ENCODE measurements around the gene ZRSR2. TPM values are rescaled to one million over a fixed set of nuclear protein-coding genes. Genes with fewer than 3 reads are reported as not detected.
"Not testable (repeated sequence)": the region's sequence is repeated elsewhere in the genome, so short reads cannot be mapped to it uniquely, and the experiment has no call there.

The ZRSR2 gene
- total and polyA plus RNA-seq, 7 donors: 7.4 to 22.2 (median 10.7) TPM

DNA sequence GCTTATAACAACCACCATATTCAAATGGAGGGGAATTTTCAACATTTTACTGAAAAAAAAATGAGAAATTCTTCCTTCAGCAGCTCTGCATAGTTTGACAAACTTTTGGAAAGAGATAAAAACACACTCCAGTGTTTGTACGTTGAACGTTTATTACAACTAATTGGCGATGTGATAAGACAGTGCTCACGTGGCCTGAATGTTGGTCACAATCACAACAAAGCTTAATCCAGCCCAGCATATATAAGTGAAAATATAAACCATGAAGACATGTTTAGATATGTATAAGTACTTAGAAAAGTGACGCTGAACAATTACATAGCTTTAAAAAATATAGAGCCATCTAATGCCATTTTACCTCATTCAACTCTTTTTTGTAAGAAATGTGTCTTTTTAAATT, 35.7 kb downstream of the ZRSR2 start:
- Histone ChIP-seq H3K4me3 (no peak overlapping the region), H3K4me1 (no peaks in the 10 kb centered on the region), H3K36me3 (ENCODE audit: insufficient read depth in 1 of 2, low read depth in 1 of 2) (peaks cover 0 to 63% of the 10 kb centered on the region in 2 donors), H3K9me3 (no peaks in the 10 kb centered on the region), H3K27me3 (ENCODE audit: insufficient read depth in 3 of 3, low read length in 2 of 3) (no peaks in the 10 kb centered on the region), H3K27ac (no peak overlapping the region)
- DNase-seq (no peak), ATAC-seq (no peak)
- intact Hi-C loops (cut with DNase I): no loop called here
- TF ChIP-seq, protein P1, sequence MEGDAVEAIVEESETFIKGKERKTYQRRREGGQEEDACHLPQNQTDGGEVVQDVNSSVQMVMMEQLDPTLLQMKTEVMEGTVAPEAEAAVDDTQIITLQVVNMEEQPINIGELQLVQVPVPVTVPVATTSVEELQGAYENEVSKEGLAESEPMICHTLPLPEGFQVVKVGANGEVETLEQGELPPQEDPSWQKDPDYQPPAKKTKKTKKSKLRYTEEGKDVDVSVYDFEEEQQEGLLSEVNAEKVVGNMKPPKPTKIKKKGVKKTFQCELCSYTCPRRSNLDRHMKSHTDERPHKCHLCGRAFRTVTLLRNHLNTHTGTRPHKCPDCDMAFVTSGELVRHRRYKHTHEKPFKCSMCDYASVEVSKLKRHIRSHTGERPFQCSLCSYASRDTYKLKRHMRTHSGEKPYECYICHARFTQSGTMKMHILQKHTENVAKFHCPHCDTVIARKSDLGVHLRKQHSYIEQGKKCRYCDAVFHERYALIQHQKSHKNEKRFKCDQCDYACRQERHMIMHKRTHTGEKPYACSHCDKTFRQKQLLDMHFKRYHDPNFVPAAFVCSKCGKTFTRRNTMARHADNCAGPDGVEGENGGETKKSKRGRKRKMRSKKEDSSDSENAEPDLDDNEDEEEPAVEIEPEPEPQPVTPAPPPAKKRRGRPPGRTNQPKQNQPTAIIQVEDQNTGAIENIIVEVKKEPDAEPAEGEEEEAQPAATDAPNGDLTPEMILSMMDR (IDR thresholded peaks at IDR 0.05): no peak
- WGBS, 3 donors: 86 to 93% (median 92%) methylated on average over 5 of the region's 5 CpGs

DNA sequence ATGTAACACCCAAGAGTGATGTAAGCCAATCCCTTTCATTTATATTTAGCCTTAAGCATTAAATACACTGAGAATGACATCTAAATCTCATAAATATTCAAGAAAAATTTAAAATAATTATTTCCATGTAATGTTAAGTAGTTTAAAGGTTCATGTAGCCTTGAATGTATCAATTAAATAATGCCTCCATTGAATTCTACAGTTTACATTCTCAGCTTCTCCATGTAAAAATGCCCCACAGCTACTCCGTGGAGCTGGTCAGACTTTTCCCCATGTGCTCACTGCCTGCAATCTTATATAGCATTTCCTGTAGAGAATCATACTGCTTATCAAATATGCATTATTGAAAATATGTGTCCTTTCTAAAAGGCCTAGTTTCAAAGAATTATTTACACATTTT, 38.9 kb downstream of the ZRSR2 start:
- ATAC-seq (no peak), DNase-seq (no peak)
- TF ChIP-seq, protein P1 (IDR thresholded peaks at IDR 0.05): no peak
- Histone ChIP-seq H3K4me3 (no peak overlapping the region), H3K9me3 (no peaks in the 10 kb centered on the region), H3K27me3 (ENCODE audit: insufficient read depth in 3 of 3, low read length in 2 of 3) (no peaks in the 10 kb centered on the region), H3K27ac (no peak overlapping the region), H3K36me3 (ENCODE audit: insufficient read depth in 1 of 2, low read depth in 1 of 2) (peaks cover 0 to 31% of the 10 kb centered on the region in 2 donors), H3K4me1 (no peaks in the 10 kb centered on the region)
- WGBS, 3 donors: 79 to 90% (median 85%) methylated on average over 1 of the region's 1 CpG
- intact Hi-C loops (cut with DNase I): no loop called here

DNA sequence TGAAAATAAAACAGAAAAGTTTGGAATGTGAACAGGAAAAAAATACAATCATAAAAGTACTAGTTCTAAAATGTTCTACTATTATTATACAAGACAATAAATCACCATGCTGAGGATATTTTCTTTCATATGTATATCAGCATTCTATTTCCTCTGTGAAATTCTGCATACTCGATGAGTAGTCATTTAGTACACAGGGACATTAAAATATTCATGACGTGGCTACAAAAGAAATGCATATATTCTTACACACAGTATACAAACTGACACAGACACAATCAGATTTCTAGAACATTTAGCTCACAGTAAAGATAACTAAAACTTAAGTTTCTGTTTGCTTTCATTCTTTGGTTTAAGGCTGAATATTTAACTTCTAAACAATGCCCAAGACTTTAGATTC, 41.1 kb downstream of the ZRSR2 start:
- H3K36me3 ChIP-seq (ENCODE audit: insufficient read depth in 1 of 2, low read depth in 1 of 2): peaks cover 0 to 21% of the 10 kb centered on the region in 2 donors
- H3K4me3 ChIP-seq; H3K27ac ChIP-seq; H3K9me3 ChIP-seq; H3K4me1 ChIP-seq; ATAC-seq; H3K27me3 ChIP-seq (ENCODE audit: insufficient read depth in 3 of 3, low read length in 2 of 3); DNase-seq; intact Hi-C loops (cut with DNase I): not testable (repeated sequence)
- WGBS, 3 donors: 50% methylated on average over 1 of the region's 2 CpGs; no CpG with 5 or more reads in 2 of the 3 donors

DNA sequence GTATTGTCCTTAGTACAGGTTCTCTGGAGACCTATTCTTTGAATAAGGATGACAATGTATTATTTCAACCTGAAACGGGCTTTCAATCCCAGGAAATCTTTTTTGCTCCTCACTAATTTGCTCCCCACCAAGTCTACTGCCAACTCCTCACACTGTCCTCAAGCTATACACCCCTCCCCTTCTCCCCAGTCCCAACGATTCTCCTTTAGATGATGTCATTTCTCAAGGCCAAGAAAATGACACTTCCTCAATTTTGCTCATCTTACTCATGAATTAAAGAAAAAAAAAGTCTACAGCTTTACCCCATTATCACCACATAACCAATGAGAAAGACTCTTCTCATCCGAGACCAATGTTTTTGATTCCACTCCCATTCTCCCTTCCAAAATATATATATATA, 43.8 kb downstream of the ZRSR2 start:
- ATAC-seq (no peak), DNase-seq (no peak)
- no peaks in the 10 kb centered on the region for H3K4me1 ChIP-seq
- TF ChIP-seq, protein P1 (IDR thresholded peaks at IDR 0.05): no peak
- no peaks in the 10 kb centered on the region for H3K9me3 ChIP-seq
- no peak overlapping the region for H3K27ac ChIP-seq
- H3K4me3 ChIP-seq: no peak overlapping the region
- peaks cover 0 to 6% of the 10 kb centered on the region in 2 donors for H3K36me3 ChIP-seq (ENCODE audit: insufficient read depth in 1 of 2, low read depth in 1 of 2)
- WGBS, 3 donors: 63 to 71% (median 70%) methylated on average over 3 of the region's 3 CpGs
- no peaks in the 10 kb centered on the region for H3K27me3 ChIP-seq (ENCODE audit: insufficient read depth in 3 of 3, low read length in 2 of 3)
- intact Hi-C loops (cut with DNase I): no loop called here

DNA sequence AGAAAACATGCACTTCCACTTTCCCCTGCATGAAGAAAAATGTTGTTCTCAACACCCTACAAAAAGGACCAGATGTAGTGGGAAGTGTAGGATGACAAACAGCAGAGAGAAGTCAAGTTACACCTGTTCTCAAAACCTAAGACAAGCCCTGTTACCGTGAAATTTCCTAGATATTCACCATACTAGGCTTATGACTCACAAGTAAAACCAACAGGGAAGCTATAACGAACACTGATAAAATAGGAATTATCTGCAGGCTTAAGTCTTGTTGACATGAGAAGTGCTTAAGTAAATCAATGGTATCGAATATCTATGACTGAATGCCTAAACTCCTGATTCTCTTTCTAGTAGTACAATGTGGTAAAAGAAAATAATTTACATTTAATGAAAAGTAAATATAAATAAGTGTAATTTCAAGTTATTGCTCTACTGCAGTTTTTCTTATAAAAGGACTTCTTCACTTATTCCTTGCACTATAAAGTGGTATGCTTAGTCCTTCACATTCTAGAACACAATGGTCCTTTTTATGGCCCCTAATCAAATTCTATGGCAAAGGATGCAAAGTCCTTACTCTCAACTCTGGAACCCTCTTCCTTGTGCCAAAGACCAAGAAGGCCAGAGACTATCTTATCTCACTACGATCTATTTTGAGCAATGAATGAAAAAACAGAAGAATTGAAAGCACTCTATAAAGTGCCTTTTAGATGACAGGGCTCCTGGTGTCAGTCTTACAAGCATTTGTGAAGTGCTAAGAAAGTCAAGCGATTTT, 44.7 kb downstream of the ZRSR2 start:
- ATAC-seq: no peak
- Histone ChIP-seq H3K4me1 (no peaks in the 10 kb centered on the region), H3K27ac (no peak overlapping the region), H3K36me3 (ENCODE audit: insufficient read depth in 1 of 2, low read depth in 1 of 2) (peaks cover 0 to 2% of the 10 kb centered on the region in 2 donors), H3K4me3 (no peak overlapping the region), H3K9me3 (no peaks in the 10 kb centered on the region), H3K27me3 (ENCODE audit: insufficient read depth in 3 of 3, low read length in 2 of 3) (no peaks in the 10 kb centered on the region)
- intact Hi-C loops (cut with DNase I): no loop called here
- DNase-seq: no peak
- WGBS, 3 donors: 54 to 68% (median 67%) methylated on average over 5 of the region's 5 CpGs
- TF ChIP-seq, protein P1 (IDR thresholded peaks at IDR 0.05): no peak
